ENCODE data around the gene LCORL.

The LCORL gene

GRCh38 chr4:18057821-18058533, 36.4 kb upstream of the LCORL start:
- no peak overlapping the region for H3K18ac ChIP-seq (ENCODE audit: low read length)
- H3K79me1 ChIP-seq (ENCODE audit: low read length), result no peaks in the 10 kb centered on the region
- WGBS (ENCODE audit: extremely low coverage, insufficient coverage, insufficient read length), result no CpG with 5 or more reads among the region's 2 CpGs
- no peaks in the 10 kb centered on the region for H3K9me3 ChIP-seq (ENCODE audit: insufficient read depth, low read depth, low read length)
- no peak overlapping the region for H3K23ac ChIP-seq (ENCODE audit: low read length)
- H3K27me3 ChIP-seq (ENCODE audit: insufficient read depth, low read length), result no peaks in the 10 kb centered on the region
- H2BK12ac ChIP-seq (ENCODE audit: low read length), result no peak overlapping the region
- no peak overlapping the region for H2AK5ac ChIP-seq (ENCODE audit: low read length)
- no peak overlapping the region for H3K4me3 ChIP-seq (ENCODE audit: low read depth, low read length)
- H3K9ac ChIP-seq (ENCODE audit: low read length), result no peak overlapping the region
- H3K4me1 ChIP-seq (ENCODE audit: control insufficient read depth in 1 of 2, insufficient read depth in 2 of 2, low read length in 2 of 2), result peaks cover 0 to 3% of the 10 kb centered on the region in 2 experiments
- no peaks in the 10 kb centered on the region for H3K79me2 ChIP-seq (ENCODE audit: control insufficient read depth, insufficient read depth, low read length, poor library complexity)
- H3K4me2 ChIP-seq (ENCODE audit: low read length), result no peak overlapping the region
- H4K91ac ChIP-seq (ENCODE audit: low read depth, low read length), result no peak overlapping the region
- no peak overlapping the region for H3K14ac ChIP-seq (ENCODE audit: low read length)
- no peak overlapping the region for H2BK5ac ChIP-seq (ENCODE audit: low read depth, low read length, poor library complexity)
- no peak overlapping the region for H2BK120ac ChIP-seq (ENCODE audit: insufficient read depth, low read length, poor library complexity)
- no peak for DNase-seq
- H3K36me3 ChIP-seq (ENCODE audit: control insufficient read depth in 1 of 2, insufficient read depth in 2 of 2, low read length in 2 of 2), result no peaks in the 10 kb centered on the region
- H2AFZ ChIP-seq (ENCODE audit: insufficient read depth, low read length, poor library complexity), result no peak overlapping the region
- H3K27ac ChIP-seq (ENCODE audit: low read depth, low read length), result no peak overlapping the region
- no peak overlapping the region for H4K8ac ChIP-seq (ENCODE audit: low read depth, low read length)
- H4K12ac ChIP-seq (ENCODE audit: low read depth, low read length), result no peak overlapping the region
- H3K4ac ChIP-seq (ENCODE audit: low read depth, low read length), result no peak overlapping the region

- no peaks in the 10 kb centered on the region for H3K36me3 ChIP-seq (ENCODE audit: control insufficient read depth in 1 of 2, insufficient read depth in 2 of 2, low read length in 2 of 2)
- no peak overlapping the region for H2BK12ac ChIP-seq (ENCODE audit: low read length)
- no peak overlapping the region for H3K18ac ChIP-seq (ENCODE audit: low read length)
- no peak for DNase-seq
- no peak overlapping the region for H2BK5ac ChIP-seq (ENCODE audit: low read depth, low read length, poor library complexity)
- no peak overlapping the region for H2AFZ ChIP-seq (ENCODE audit: insufficient read depth, low read length, poor library complexity)
- peaks cover 0 to 5% of the 10 kb centered on the region in 2 experiments for H3K4me1 ChIP-seq (ENCODE audit: control insufficient read depth in 1 of 2, insufficient read depth in 2 of 2, low read length in 2 of 2)
- no peak overlapping the region for H4K91ac ChIP-seq (ENCODE audit: low read depth, low read length)
- WGBS (ENCODE audit: extremely low coverage, insufficient coverage, insufficient read length), result no CpG with 5 or more reads among the region's 2 CpGs
- H3K4ac ChIP-seq (ENCODE audit: low read depth, low read length), result no peak overlapping the region
- no peaks in the 10 kb centered on the region for H3K27me3 ChIP-seq (ENCODE audit: insufficient read depth, low read length)
- no peak overlapping the region for H2BK120ac ChIP-seq (ENCODE audit: insufficient read depth, low read length, poor library complexity)
- H4K12ac ChIP-seq (ENCODE audit: low read depth, low read length), result no peak overlapping the region
- no peak overlapping the region for H3K4me2 ChIP-seq (ENCODE audit: low read length)
- H2AK5ac ChIP-seq (ENCODE audit: low read length), result no peak overlapping the region
- H3K9ac ChIP-seq (ENCODE audit: low read length), result no peak overlapping the region
- no peaks in the 10 kb centered on the region for H3K9me3 ChIP-seq (ENCODE audit: insufficient read depth, low read depth, low read length)
- H3K27ac ChIP-seq (ENCODE audit: low read depth, low read length), result no peak overlapping the region
- H3K4me3 ChIP-seq (ENCODE audit: low read depth, low read length), result no peak overlapping the region
- no peak overlapping the region for H3K23ac ChIP-seq (ENCODE audit: low read length)
- no peaks in the 10 kb centered on the region for H3K79me1 ChIP-seq (ENCODE audit: low read length)
- H3K14ac ChIP-seq (ENCODE audit: low read length), result no peak overlapping the region
- no peak overlapping the region for H4K8ac ChIP-seq (ENCODE audit: low read depth, low read length)
- no peaks in the 10 kb centered on the region for H3K79me2 ChIP-seq (ENCODE audit: control insufficient read depth, insufficient read depth, low read length, poor library complexity)
Observed at GRCh38 chr4:18056030-18056429, 34.5 kb upstream of the LCORL start.

GRCh38 chr4:18052158-18052557, 30.6 kb upstream of the LCORL start:
- DNase-seq, result peak in 1 of 2 donors; percentile 48
- Histone ChIP-seq H3K4me2 (ENCODE audit: low read length) (no peak overlapping the region), H3K27me3 (ENCODE audit: insufficient read depth, low read length) (no peaks in the 10 kb centered on the region), H2BK5ac (ENCODE audit: low read depth, low read length, poor library complexity) (no peak overlapping the region), H3K79me2 (ENCODE audit: control insufficient read depth, insufficient read depth, low read length, poor library complexity) (no peaks in the 10 kb centered on the region), H2BK120ac (ENCODE audit: insufficient read depth, low read length, poor library complexity) (no peak overlapping the region), H4K8ac (ENCODE audit: low read depth, low read length) (no peak overlapping the region), H3K36me3 (ENCODE audit: control insufficient read depth in 1 of 2, insufficient read depth in 2 of 2, low read length in 2 of 2) (no peaks in the 10 kb centered on the region), H2BK12ac (ENCODE audit: low read length) (no peak overlapping the region), H3K27ac (ENCODE audit: low read depth, low read length) (no peak overlapping the region), H4K91ac (ENCODE audit: low read depth, low read length) (no peak overlapping the region), H3K23ac (ENCODE audit: low read length) (no peak overlapping the region), H3K4me1 (ENCODE audit: control insufficient read depth in 1 of 2, insufficient read depth in 2 of 2, low read length in 2 of 2) (peaks cover 0 to 3% of the 10 kb centered on the region in 2 experiments), H3K4me3 (ENCODE audit: low read depth, low read length) (no peak overlapping the region), H3K9me3 (ENCODE audit: insufficient read depth, low read depth, low read length) (no peaks in the 10 kb centered on the region), H2AK5ac (ENCODE audit: low read length) (no peak overlapping the region), H3K14ac (ENCODE audit: low read length) (no peak overlapping the region), H4K12ac (ENCODE audit: low read depth, low read length) (no peak overlapping the region), H3K4ac (ENCODE audit: low read depth, low read length) (no peak overlapping the region), H3K79me1 (ENCODE audit: low read length) (no peaks in the 10 kb centered on the region), H3K18ac (ENCODE audit: low read length) (no peak overlapping the region), H2AFZ (ENCODE audit: insufficient read depth, low read length, poor library complexity) (no peak overlapping the region), H3K9ac (ENCODE audit: low read length) (no peak overlapping the region)
- no CpG with 5 or more reads among the region's 1 CpG for WGBS (ENCODE audit: extremely low coverage, insufficient coverage, insufficient read length)

DNA sequence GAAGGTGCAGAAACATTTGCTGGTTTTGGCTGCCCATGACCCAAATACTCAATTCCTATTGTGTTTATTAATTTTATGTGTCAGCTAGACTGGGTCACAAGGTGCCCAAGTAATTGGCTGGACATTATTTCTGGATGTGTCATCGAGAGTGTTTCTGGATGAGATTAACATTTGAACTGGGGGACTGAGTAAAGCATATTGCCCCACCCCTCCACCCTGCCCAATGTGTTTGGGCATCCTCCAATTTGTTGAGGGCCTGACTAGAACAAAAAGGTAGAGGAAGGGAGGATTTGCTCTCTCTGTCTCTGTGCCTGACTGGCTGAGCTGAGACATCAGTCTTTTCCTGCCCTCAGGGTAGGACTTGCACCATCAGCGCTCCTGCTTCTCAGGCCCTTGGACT, 29.7 kb upstream of the LCORL start:
- H2BK12ac ChIP-seq (ENCODE audit: low read length), result no peak overlapping the region
- H3K9ac ChIP-seq (ENCODE audit: low read length), result no peak overlapping the region
- no peak overlapping the region for H2AK5ac ChIP-seq (ENCODE audit: low read length)
- H3K18ac ChIP-seq (ENCODE audit: low read length), result no peak overlapping the region
- H3K79me1 ChIP-seq (ENCODE audit: low read length), result no peaks in the 10 kb centered on the region
- H4K91ac ChIP-seq (ENCODE audit: low read depth, low read length), result no peak overlapping the region
- H3K4me2 ChIP-seq (ENCODE audit: low read length), result no peak overlapping the region
- WGBS (ENCODE audit: extremely low coverage, insufficient coverage, insufficient read length), result no CpG with 5 or more reads among the region's 2 CpGs
- H3K4ac ChIP-seq (ENCODE audit: low read depth, low read length), result no peak overlapping the region
- no peak overlapping the region for H3K23ac ChIP-seq (ENCODE audit: low read length)
- no peak overlapping the region for H2BK120ac ChIP-seq (ENCODE audit: insufficient read depth, low read length, poor library complexity)
- DNase-seq, result peak; percentile 22 to 60
- no peak overlapping the region for H3K4me3 ChIP-seq (ENCODE audit: low read depth, low read length)
- no peaks in the 10 kb centered on the region for H3K9me3 ChIP-seq (ENCODE audit: insufficient read depth, low read depth, low read length)
- no peaks in the 10 kb centered on the region for H3K79me2 ChIP-seq (ENCODE audit: control insufficient read depth, insufficient read depth, low read length, poor library complexity)
- H3K36me3 ChIP-seq (ENCODE audit: control insufficient read depth in 1 of 2, insufficient read depth in 2 of 2, low read length in 2 of 2), result no peaks in the 10 kb centered on the region
- H3K4me1 ChIP-seq (ENCODE audit: control insufficient read depth in 1 of 2, insufficient read depth in 2 of 2, low read length in 2 of 2), result peaks cover 0 to 2% of the 10 kb centered on the region in 2 experiments
- no peak overlapping the region for H3K27ac ChIP-seq (ENCODE audit: low read depth, low read length)
- H3K27me3 ChIP-seq (ENCODE audit: insufficient read depth, low read length), result no peaks in the 10 kb centered on the region
- H4K12ac ChIP-seq (ENCODE audit: low read depth, low read length), result no peak overlapping the region
- H2BK5ac ChIP-seq (ENCODE audit: low read depth, low read length, poor library complexity), result no peak overlapping the region
- H3K14ac ChIP-seq (ENCODE audit: low read length), result no peak overlapping the region
- no peak overlapping the region for H4K8ac ChIP-seq (ENCODE audit: low read depth, low read length)
- no peak overlapping the region for H2AFZ ChIP-seq (ENCODE audit: insufficient read depth, low read length, poor library complexity)

All from trophoblast cell (in vitro differentiated cells and primary cell).